Measurements from ENCODE around the gene NAP1L4. TPM values are rescaled to one million over a fixed set of nuclear protein-coding genes. Genes with fewer than 3 reads are reported as not detected.
"Not testable (repeated sequence)": the region's sequence is repeated elsewhere in the genome, so short reads cannot be mapped to it uniquely, and the experiment has no call there.

NAP1L4 gene
- total and polyA plus RNA-seq, 7 donors, result 121 to 153 (median 143) TPM

DNA sequence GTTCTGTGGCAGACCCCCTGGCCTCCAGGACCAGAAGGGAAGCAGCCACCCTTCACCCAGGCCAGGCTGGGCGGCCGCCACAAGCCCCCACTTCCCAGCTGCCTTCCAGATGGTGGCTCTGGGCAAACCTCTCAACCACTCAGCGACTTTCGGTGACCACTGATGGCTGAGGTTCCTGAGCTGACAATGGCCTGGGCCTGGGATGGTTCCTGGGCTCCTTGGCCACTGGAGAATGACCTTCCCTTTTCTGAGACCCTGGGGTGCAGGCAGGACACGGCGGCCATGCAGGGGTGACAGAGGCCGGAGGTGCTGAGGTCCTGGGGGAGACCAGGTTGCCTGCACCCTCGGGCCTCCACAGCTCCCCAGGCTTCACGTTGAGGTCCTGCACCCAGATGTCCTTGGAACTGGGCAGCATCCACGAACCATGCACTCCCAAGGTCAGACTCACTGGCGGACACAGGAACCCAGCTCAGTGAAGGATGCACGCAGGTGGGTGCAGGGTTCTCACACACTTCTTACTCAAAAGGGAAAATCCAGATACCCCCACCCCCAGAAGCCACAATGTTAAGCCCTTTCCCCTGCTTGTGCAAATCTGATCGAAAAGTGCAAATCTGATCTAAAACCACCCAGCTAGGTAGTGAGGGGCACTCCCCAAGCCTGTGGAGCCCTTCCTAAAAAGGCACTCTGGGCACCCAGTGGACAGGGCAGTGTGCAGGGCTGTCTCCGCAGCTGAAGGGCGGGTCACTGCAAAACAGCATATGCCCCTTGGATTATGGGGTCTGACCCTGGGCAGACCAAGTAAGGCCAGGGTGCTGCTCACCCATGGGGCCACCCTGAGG, 49.0 kb downstream of the NAP1L4 start:
- WGBS, 3 donors, result 85 to 87% (median 86%) methylated on average over 13 to 15 of the region's 15 CpGs
- DNase-seq (no peak), ATAC-seq (no peak)
- Histone ChIP-seq H3K4me1 (peaks cover 21% of the 10 kb centered on the region), H3K27me3 (ENCODE audit: insufficient read depth in 3 of 3, low read length in 2 of 3) (no peaks in the 10 kb centered on the region), H3K4me3 (no peak overlapping the region), H3K36me3 (ENCODE audit: insufficient read depth in 1 of 2, low read depth in 1 of 2) (peaks cover 0 to 23% of the 10 kb centered on the region in 2 donors), H3K9me3 (no peaks in the 10 kb centered on the region), H3K27ac (no peak overlapping the region)
- TF ChIP-seq, protein P1, sequence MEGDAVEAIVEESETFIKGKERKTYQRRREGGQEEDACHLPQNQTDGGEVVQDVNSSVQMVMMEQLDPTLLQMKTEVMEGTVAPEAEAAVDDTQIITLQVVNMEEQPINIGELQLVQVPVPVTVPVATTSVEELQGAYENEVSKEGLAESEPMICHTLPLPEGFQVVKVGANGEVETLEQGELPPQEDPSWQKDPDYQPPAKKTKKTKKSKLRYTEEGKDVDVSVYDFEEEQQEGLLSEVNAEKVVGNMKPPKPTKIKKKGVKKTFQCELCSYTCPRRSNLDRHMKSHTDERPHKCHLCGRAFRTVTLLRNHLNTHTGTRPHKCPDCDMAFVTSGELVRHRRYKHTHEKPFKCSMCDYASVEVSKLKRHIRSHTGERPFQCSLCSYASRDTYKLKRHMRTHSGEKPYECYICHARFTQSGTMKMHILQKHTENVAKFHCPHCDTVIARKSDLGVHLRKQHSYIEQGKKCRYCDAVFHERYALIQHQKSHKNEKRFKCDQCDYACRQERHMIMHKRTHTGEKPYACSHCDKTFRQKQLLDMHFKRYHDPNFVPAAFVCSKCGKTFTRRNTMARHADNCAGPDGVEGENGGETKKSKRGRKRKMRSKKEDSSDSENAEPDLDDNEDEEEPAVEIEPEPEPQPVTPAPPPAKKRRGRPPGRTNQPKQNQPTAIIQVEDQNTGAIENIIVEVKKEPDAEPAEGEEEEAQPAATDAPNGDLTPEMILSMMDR (IDR thresholded peaks at IDR 0.05), result no peak
- intact Hi-C loops (cut with DNase I), result no loop called here

DNA sequence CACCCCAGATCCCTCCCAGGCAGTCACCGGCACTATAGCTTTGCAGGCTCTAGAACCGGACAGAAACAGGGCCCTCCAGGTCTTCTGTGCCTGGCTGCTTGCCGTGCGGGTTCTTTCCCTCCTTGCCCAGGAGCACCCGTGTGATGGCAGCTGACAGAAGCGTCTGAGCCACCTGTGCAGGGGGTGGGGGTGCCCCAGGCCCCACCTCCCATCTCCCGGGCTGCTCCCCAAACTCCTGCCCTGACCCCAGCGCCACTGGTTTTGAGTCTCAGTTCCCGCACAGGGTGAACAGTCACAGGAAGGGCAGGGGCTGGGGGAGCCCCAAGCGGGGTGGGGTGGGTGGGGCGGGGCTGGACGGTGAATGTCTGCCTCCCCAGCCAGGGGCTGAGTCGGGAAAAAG, 49.7 kb downstream of the NAP1L4 start:
- Histone ChIP-seq H3K4me3 (no peak overlapping the region), H3K27me3 (ENCODE audit: insufficient read depth in 3 of 3, low read length in 2 of 3) (no peaks in the 10 kb centered on the region), H3K36me3 (ENCODE audit: insufficient read depth in 1 of 2, low read depth in 1 of 2) (peaks cover 0 to 17% of the 10 kb centered on the region in 2 donors), H3K4me1 (peaks cover 21% of the 10 kb centered on the region), H3K9me3 (no peaks in the 10 kb centered on the region), H3K27ac (no peak overlapping the region)
- DNase-seq (no peak), ATAC-seq (no peak)
- intact Hi-C loops (cut with DNase I), result no loop called here
- TF ChIP-seq, protein P1 (IDR thresholded peaks at IDR 0.05), result no peak
- 62 to 76% (median 67%) methylated on average over 13 of the region's 13 CpGs for WGBS, 3 donors

DNA sequence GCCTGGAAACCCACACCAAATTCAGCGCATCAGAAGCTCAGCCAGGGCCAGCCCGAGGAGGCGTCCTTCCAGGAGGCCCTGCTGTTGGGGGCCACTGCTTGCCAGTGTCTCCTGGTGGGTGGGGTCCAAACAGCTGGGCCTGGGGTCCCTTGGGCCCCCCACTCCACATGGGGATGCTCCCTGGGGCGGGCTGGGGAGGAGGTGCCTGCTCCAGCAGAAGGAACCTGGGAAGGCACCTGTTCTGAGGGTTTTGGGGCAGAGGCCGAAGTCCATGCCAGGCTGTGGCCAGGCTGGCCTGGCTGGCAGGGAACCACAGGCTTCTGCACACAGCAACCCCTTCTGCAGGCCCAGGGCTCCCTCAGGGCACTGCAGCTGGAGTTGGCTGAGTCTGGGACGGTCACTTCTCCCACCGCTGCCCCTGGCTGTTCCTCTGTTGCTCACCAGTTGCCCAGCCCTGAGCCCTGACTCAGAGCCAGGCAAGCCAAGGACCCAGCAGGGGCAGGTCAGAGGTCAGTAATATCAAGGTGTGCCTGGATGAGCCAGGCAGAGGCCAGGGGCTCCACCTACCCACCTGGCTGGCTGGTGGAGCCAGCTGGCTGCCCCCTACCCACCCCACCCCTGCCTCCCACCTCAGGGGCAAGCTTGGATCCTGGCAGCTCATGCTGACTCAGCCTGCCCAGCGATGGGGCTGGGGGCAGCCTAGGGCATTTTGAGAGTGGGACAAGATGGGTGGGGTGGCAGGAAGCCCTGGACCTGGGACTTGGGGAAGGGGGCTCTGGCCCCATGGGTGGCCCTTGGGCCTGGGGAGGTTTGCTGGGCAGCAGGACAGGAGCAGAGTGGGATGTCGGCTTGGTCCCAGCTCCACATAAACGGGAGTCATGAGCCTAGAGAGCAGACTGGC, 51.0 kb downstream of the NAP1L4 start:
- intact Hi-C loops (cut with DNase I), result no loop called here
- DNase-seq (no peak), ATAC-seq (peak; percentile 9 to 15 (median 14))
- no peak overlapping the region for H3K4me3 ChIP-seq
- no peaks in the 10 kb centered on the region for H3K9me3 ChIP-seq
- no peaks in the 10 kb centered on the region for H3K27me3 ChIP-seq (ENCODE audit: insufficient read depth in 3 of 3, low read length in 2 of 3)
- peaks cover 0 to 7% of the 10 kb centered on the region in 2 donors for H3K36me3 ChIP-seq (ENCODE audit: insufficient read depth in 1 of 2, low read depth in 1 of 2)
- WGBS, 3 donors, result 32 to 43% (median 34%) methylated on average over 7 to 10 of the region's 10 CpGs
- TF ChIP-seq, protein P1 (IDR thresholded peaks at IDR 0.05), result no peak
- peaks cover 21% of the 10 kb centered on the region for H3K4me1 ChIP-seq
- no peak overlapping the region for H3K27ac ChIP-seq

DNA sequence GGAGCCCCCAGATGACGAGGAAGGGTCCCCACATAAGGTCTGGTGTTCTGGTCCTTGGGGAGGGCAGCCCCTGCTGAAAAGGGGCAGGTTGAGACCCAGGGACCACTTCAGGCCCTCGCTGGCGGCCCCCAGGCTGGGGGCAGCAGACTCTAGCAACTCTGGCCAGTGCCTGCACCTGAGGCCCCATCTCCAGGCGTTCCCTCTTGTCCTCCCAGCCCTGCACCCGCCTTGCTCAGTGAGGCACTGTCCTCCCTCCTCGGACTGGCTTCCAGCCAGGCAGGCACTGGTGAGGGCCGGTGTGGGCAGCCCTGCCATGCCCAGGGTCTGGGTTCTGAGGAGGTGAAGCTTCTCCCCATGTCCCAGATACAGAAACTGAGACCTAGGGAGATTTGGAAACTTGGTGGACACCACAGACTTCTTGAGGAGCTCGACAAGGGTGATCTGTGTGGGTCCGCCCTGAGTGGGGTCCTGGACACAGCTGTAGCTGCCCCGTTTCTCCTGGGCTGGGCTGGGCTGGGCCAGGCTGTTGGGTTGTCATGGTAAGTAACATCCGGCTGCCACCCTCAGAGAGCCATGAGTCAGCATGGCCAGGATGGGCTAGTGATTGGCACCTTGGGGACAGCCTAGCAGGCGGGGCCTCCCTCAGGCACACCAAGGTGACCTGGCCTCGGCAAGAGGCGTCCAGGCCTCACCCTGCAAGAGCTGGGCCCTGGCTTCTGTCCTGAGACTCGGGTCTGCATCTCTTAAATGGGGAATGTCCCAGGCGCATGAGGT, 51.8 kb downstream of the NAP1L4 start:
- peaks cover 14% of the 10 kb centered on the region for H3K4me1 ChIP-seq
- ATAC-seq (peak; percentile 45 to 73 (median 60)), DNase-seq (peak; percentile 55 to 68)
- 43 to 58% (median 48%) methylated on average over 16 of the region's 16 CpGs for WGBS, 3 donors
- no peaks in the 10 kb centered on the region for H3K27me3 ChIP-seq (ENCODE audit: insufficient read depth in 3 of 3, low read length in 2 of 3)
- no peak overlapping the region for H3K4me3 ChIP-seq
- H3K36me3 ChIP-seq (ENCODE audit: insufficient read depth in 1 of 2, low read depth in 1 of 2), result peaks cover 0 to 7% of the 10 kb centered on the region in 2 donors
- TF ChIP-seq, protein P1 (IDR thresholded peaks at IDR 0.05), result no peak
- H3K9me3 ChIP-seq, result no peaks in the 10 kb centered on the region
- H3K27ac ChIP-seq, result no peak overlapping the region
- intact Hi-C loops (cut with DNase I), result no loop called here

DNA sequence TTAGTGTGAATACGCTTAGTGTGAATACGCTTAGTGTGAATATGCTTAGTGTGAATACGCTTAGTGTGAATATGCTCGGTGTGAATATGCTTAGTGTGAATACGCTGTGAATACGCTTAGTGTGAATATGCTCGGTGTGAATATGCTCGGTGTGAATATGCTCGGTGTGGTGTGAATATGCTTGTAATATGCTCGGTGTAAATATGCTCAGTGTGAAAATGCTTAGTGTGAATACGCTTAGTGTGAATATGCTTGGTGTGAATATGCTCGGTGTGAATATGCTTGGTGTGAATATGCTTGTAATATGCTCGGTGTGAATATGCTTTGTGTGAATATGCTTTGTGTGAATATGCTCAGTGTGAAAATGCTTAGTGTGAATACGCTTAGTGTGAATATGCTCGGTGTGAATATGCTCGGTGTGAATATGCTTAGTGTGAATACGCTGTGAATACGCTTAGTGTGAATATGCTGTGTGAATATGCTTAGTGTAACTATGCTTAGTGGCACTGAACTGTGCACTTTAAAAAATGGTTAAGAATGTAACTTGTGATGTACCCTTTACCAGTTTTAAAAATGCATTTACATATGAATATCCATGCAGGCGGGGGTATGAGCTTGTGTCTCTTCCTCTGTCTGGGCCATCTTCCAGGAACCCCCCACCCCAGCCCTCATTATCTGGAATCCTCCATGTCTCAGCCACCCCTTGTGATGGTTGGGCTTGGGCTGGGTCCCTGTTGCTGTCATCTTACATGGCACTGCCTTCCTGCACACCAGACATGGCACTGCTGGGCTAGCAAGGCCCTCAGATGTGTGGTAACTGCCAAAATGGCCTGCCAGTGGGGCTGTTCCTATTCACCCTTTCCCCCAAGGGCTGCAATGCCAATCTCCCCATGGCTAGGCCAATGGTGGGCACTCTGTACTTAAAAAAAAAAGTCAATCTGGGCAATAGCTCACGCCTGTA, 53.4 kb downstream of the NAP1L4 start:
- H3K9me3 ChIP-seq; H3K4me1 ChIP-seq; H3K27me3 ChIP-seq (ENCODE audit: insufficient read depth in 3 of 3, low read length in 2 of 3); ATAC-seq; H3K4me3 ChIP-seq; DNase-seq; intact Hi-C loops (cut with DNase I); H3K27ac ChIP-seq; H3K36me3 ChIP-seq (ENCODE audit: insufficient read depth in 1 of 2, low read depth in 1 of 2): not testable (repeated sequence)
- WGBS, 3 donors, result 89 to 92% (median 92%) methylated on average over 19 to 20 of the region's 20 CpGs
